Measurements from ENCODE around the gene AGO4. TPM values are rescaled to one million over a fixed set of nuclear protein-coding genes. Genes with fewer than 3 reads are reported as not detected.
"Not testable (repeated sequence)": the region's sequence is repeated elsewhere in the genome, so short reads cannot be mapped to it uniquely, and the experiment has no call there.

The AGO4 gene
- total RNA-seq, 4 donors from 2014 or later: 4.6 to 18.1 (median 7.5) TPM

DNA sequence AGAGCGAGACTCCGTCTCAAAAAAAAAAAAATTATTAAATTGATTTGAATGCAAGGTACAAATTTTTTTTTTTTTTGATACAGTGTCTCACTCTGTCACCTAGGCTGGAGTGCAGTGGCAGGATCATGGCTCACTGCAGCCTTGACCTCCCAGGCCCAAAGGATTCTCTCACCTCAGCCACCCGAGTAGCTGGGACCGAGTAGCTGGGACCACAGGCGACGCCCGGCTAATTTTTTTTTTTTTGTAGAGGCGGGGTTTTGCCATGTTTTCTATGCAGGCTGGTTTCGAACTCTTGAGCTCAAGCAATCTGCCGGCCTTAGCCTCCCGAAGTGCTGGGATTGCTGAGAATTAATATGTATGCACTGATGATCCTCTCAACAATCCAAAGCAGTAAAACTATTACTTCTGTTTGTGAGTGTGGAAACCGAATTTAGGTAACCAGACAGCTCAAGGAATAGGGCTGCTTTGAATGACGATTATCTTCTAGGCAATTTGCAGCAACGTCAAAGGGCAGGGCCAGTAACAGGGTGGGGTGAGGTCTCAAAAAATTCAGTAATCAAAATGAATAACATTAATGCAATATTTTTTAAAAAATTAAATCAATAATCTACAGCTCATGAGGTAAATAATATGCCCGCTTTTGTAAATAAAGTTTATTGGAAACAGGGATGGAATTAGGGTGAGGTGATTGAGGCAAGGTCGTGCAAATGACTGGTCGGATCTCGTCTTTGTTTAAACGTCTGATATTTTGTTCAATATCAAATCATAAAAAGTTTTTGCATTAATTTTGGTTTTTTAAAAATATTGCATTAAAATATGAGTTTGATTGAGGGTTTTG is 39.2 kb upstream of the AGO4 start:
- 37 to 48% methylated on average over 19 of the region's 19 CpGs for WGBS, 2 donors
- no peaks in the 10 kb centered on the region for H3K9me3 ChIP-seq
- peak overlapping the region; percentile 60 to 91 (median 73) for H3K4me3 ChIP-seq
- H3K27me3 ChIP-seq: no peaks in the 10 kb centered on the region
- H3K36me3 ChIP-seq: no peaks in the 10 kb centered on the region
- H3K4me1 ChIP-seq: peaks cover 0 to 20% (median 5%) of the 10 kb centered on the region in 3 donors
- no peak for TF ChIP-seq POLR2A (IDR thresholded peaks at IDR 0.05)
- TF ChIP-seq, protein P1, sequence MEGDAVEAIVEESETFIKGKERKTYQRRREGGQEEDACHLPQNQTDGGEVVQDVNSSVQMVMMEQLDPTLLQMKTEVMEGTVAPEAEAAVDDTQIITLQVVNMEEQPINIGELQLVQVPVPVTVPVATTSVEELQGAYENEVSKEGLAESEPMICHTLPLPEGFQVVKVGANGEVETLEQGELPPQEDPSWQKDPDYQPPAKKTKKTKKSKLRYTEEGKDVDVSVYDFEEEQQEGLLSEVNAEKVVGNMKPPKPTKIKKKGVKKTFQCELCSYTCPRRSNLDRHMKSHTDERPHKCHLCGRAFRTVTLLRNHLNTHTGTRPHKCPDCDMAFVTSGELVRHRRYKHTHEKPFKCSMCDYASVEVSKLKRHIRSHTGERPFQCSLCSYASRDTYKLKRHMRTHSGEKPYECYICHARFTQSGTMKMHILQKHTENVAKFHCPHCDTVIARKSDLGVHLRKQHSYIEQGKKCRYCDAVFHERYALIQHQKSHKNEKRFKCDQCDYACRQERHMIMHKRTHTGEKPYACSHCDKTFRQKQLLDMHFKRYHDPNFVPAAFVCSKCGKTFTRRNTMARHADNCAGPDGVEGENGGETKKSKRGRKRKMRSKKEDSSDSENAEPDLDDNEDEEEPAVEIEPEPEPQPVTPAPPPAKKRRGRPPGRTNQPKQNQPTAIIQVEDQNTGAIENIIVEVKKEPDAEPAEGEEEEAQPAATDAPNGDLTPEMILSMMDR (IDR thresholded peaks at IDR 0.05): no peak
- no peak for DNase-seq
- intact Hi-C loops (cut with DNase I): no loop called here
- H3K27ac ChIP-seq: peak overlapping the region in 3 of 4 donors; percentile 83 to 89 (median 84)

DNA sequence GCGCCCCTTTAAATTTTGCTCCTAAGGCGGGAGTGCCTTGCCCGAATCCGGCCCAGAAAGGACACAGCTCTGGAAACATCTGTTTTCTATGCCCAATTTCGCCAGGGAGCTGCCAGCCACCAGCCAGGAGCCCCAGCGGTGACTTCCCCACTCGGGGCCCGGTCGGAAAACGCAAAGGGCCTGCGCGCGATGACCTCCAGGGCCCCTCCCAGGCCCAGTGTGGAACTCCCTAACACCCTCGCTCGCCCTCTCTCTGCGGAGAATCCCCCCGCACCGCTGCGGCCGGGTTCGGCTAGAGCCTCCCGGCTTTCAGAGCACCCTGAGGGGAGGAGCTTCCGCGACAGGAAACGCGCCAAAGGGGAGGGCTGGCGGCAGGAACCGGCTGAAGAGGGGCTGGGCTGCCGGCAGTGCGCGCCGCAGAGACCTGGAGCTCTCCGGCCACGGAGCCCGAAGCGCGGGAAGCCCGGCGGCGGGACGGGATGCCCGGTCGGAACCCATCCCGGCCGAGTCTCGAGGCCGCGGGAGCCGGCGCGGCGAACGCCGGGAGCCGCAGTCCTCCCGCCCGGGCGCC is 38.5 kb upstream of the AGO4 start:
- DNase-seq: peak; percentile 17
- 0% methylated on average over 5 to 13 of the region's 58 CpGs for WGBS, 2 donors
- Histone ChIP-seq H3K4me3 (peak overlapping the region; percentile 60 to 91 (median 73)), H3K4me1 (peaks cover 0 to 20% (median 5%) of the 10 kb centered on the region in 3 donors), H3K27me3 (no peaks in the 10 kb centered on the region), H3K27ac (peak overlapping the region; percentile 76 to 89 (median 84)), H3K9me3 (no peaks in the 10 kb centered on the region), H3K36me3 (no peaks in the 10 kb centered on the region)
- TF ChIP-seq, protein P1 (IDR thresholded peaks at IDR 0.05): peak in 2 of 6 experiments; percentile 19 to 29
- peak in 2 of 4 donors; percentile 16 to 63 for TF ChIP-seq POLR2A (IDR thresholded peaks at IDR 0.05)
- intact Hi-C loops (cut with DNase I): no loop called here

DNA sequence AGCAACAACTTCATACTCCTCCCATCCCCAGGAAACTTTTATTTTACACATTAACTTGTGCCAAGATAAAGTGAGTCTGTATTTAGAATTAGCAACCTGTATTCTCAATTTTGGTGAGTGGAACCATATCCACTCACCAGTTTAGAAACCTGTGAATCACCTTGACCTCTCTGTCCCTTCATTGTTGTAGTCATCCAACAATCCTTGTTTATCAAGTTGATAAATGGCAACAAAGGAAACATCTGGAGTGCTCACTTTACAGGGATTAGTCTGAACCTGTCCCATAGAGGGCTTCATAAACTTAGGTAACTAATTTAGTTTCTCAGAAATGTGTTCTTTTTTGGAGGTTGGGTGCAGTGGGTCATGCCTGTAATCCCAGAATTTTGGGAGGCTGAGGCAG is 34.1 kb upstream of the AGO4 start:
- DNase-seq: no peak
- intact Hi-C loops (cut with DNase I): loop anchor here (5.0 kb wide), 1 partner anchor 206 kb away; no protein-coding TSS in a partner anchor
- H3K9me3 ChIP-seq: no peaks in the 10 kb centered on the region
- no peaks in the 10 kb centered on the region for H3K27me3 ChIP-seq
- TF ChIP-seq, protein P1 (IDR thresholded peaks at IDR 0.05): no peak
- no peak for TF ChIP-seq POLR2A (IDR thresholded peaks at IDR 0.05)
- H3K4me3 ChIP-seq: no peak overlapping the region
- H3K27ac ChIP-seq: no peak overlapping the region
- peaks cover 0 to 35% (median 1%) of the 10 kb centered on the region in 3 donors for H3K4me1 ChIP-seq
- no peaks in the 10 kb centered on the region for H3K36me3 ChIP-seq

DNA sequence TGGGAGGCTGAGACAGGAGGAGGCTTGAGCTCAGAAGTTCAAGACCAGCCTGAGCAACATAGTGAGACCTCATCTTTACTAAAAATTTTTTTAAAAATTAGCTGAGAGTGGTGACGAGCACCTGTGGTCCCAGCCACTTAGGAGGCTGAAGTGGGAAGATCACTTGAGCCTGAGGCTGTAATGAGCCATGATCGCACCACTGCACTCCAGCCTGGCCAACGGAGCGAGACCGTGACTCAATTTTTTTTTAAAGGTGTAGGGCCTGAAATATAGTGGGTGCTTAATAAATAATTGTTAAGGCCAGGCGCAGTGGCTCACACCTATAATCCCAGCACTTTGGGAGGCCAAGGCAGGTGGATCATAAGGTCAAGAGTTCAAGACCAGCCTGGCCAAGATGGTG is 31.6 kb upstream of the AGO4 start:
- 79 to 89% methylated on average over 6 of the region's 6 CpGs for WGBS, 2 donors
- DNase-seq; H3K27me3 ChIP-seq; intact Hi-C loops (cut with DNase I); H3K4me3 ChIP-seq; H3K36me3 ChIP-seq; H3K27ac ChIP-seq; H3K9me3 ChIP-seq: not testable (repeated sequence)
- H3K4me1 ChIP-seq: peaks cover 0 to 19% (median 0%) of the 10 kb centered on the region in 3 donors

DNA sequence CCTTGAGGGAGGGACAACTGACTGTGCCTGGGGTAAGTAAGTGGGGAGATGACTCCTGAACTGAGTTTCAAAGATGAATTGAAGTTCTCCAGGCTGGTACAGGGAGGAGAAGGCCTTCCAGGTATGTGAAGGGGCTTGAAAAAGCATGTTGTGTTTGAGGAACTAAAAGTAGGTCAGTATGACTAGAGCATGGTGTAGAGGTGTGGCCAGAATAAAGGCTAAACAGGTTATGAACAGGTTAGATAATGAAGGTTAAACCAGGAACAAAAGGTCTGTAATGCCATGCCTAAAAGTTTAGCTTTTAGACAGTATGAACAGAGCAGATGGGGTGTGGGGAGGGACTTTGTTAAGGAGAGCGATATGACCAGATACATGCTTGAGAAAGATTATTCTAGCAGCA is 30.7 kb upstream of the AGO4 start:
- no peak for DNase-seq
- intact Hi-C loops (cut with DNase I): no loop called here
- H3K27ac ChIP-seq: no peak overlapping the region

More for the DNA sequence above, 30.7 kb upstream of the AGO4 start:
- no peaks in the 10 kb centered on the region for H3K27me3 ChIP-seq
- 74 to 94% methylated on average over 1 of the region's 1 CpG for WGBS, 2 donors
- no peak overlapping the region for H3K4me3 ChIP-seq
- no peaks in the 10 kb centered on the region for H3K36me3 ChIP-seq
- peaks cover 0 to 19% (median 0%) of the 10 kb centered on the region in 3 donors for H3K4me1 ChIP-seq
- no peak for TF ChIP-seq POLR2A (IDR thresholded peaks at IDR 0.05)
- TF ChIP-seq, protein P1 (IDR thresholded peaks at IDR 0.05): no peak
- H3K9me3 ChIP-seq: no peaks in the 10 kb centered on the region
